Thyroid gland (tissue), 4 donors: Measurements from ENCODE around the gene COL17A1. TPM values are rescaled to one million over a fixed set of nuclear protein-coding genes. Genes with fewer than 3 reads are reported as not detected.

Source experiments
- DNase-seq, 2 donors: peaks; one replicate each; pipeline ENCODE4 v3.0.0-alpha.2; 2019
- H3K27ac ChIP-seq, 3 donors: fragments of 200-600 bp; sonication (generic); 1 replicate in 2 of 3; 2 replicates in 1 of 3; pipeline ENCODE4 v1.5.1; 2016 to 2019; ENCODE audit warnings: mild to moderate bottlenecking in 1 of 3, moderate library complexity in 1 of 3
- H3K27me3 ChIP-seq: fragments of 200-600 bp; sonication (generic); one replicate; pipeline ENCODE4 v1.5.1; 2019
- H3K36me3 ChIP-seq, 2 donors: fragments of 200-600 bp; sonication (generic); one replicate each; pipeline ENCODE4 v1.5.1; 2016 to 2019
- H3K4me1 ChIP-seq, 2 donors: fragments of 200-600 bp; sonication (generic); one replicate each; pipeline ENCODE4 v1.5.1; 2017 to 2019
- H3K4me3 ChIP-seq, 3 donors: fragments of 200-600 bp; sonication (generic); replicated peaks in 1 of 3; 1 replicate in 2 of 3; 2 replicates in 1 of 3; pipeline ENCODE4 v1.5.1; 2016; ENCODE audit warnings: mild to moderate bottlenecking in 1 of 3
- H3K9me3 ChIP-seq: fragments of 200-600 bp; sonication (generic); one replicate; pipeline ENCODE4 v1.5.1; 2017
- POLR2A ChIP-seq, 2 donors: fragments of 450-650 bp; IDR thresholded peaks; one replicate each; pipeline ENCODE4 v1.6.1; 2017; ENCODE audit warnings: antibody characterized with exemption in 2 of 2, mild to moderate bottlenecking in 2 of 2, moderate library complexity in 1 of 2
- WGBS, 2 donors: methylation state at CpG; one replicate each; pipeline ENCODE4 v1.1.5; 2017; 5-methylcytosine and 5-hydroxymethylcytosine counted together
- intact Hi-C: fragments of 100-400 bp; cut with DNase I; formaldehyde crosslinking; loops from one replicate; pipeline ENCODE4 v1.15.1; 2023
- total RNA-seq, 4 donors: library from RNA; depleted of rRNA; stranded (reverse); fragments of >200 nt; gene quantifications; one replicate each; pipeline ENCODE4 v1.2.3, GENCODE V29; 2016
- TF ChIP-seq, protein P1 (sequence below), 6 experiments: fragments of 200-600 bp in 3 of 6; fragments of 450-650 bp in 3 of 6; sonication (generic) in 3 of 6; IDR thresholded peaks; one replicate each; pipeline ENCODE4 v1.5.1; 2016 to 2019; ENCODE audit warnings: antibody characterized with exemption in 6 of 6, mild to moderate bottlenecking in 2 of 6, inconsistent platforms in 1 of 6, moderate library complexity in 1 of 6

The COL17A1 gene
- total RNA-seq, 4 donors from 2014 or later = 0.49 to 10.2 (median 2.3) TPM

DNA sequence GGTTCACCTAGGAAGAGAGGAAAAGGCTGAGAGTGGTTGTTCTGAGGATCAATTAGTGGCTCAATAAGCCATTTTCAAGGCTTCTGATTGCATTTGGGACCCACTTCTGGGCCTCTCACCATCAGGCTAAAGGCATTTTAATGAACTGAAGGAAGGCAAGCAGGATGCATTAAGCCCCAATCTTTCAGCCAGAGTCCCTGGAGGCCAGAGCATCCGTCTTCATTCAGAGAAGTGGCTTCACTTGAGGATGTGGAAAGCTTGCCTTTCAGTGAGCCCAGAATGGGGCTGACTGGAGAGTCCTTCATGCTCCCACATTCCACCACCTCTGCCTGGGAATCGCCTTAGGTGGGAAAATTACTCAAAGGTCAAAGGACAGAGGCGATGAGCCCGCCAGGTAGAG is 41.8 kb downstream of the COL17A1 start:
- H3K27me3 ChIP-seq = no peaks in the 10 kb centered on the region
- no peaks in the 10 kb centered on the region for H3K4me1 ChIP-seq
- TF ChIP-seq, protein P1, sequence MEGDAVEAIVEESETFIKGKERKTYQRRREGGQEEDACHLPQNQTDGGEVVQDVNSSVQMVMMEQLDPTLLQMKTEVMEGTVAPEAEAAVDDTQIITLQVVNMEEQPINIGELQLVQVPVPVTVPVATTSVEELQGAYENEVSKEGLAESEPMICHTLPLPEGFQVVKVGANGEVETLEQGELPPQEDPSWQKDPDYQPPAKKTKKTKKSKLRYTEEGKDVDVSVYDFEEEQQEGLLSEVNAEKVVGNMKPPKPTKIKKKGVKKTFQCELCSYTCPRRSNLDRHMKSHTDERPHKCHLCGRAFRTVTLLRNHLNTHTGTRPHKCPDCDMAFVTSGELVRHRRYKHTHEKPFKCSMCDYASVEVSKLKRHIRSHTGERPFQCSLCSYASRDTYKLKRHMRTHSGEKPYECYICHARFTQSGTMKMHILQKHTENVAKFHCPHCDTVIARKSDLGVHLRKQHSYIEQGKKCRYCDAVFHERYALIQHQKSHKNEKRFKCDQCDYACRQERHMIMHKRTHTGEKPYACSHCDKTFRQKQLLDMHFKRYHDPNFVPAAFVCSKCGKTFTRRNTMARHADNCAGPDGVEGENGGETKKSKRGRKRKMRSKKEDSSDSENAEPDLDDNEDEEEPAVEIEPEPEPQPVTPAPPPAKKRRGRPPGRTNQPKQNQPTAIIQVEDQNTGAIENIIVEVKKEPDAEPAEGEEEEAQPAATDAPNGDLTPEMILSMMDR (IDR thresholded peaks at IDR 0.05) = no peak
- TF ChIP-seq POLR2A (IDR thresholded peaks at IDR 0.05) = no peak
- no peaks in the 10 kb centered on the region for H3K36me3 ChIP-seq
- intact Hi-C loops = no loop called here
- H3K4me3 ChIP-seq = no peak overlapping the region
- no peak for DNase-seq
- 57 to 68% methylated on average over 4 of the region's 4 CpGs for WGBS, 2 donors
- H3K27ac ChIP-seq = no peak overlapping the region
- H3K9me3 ChIP-seq = no peaks in the 10 kb centered on the region

DNA sequence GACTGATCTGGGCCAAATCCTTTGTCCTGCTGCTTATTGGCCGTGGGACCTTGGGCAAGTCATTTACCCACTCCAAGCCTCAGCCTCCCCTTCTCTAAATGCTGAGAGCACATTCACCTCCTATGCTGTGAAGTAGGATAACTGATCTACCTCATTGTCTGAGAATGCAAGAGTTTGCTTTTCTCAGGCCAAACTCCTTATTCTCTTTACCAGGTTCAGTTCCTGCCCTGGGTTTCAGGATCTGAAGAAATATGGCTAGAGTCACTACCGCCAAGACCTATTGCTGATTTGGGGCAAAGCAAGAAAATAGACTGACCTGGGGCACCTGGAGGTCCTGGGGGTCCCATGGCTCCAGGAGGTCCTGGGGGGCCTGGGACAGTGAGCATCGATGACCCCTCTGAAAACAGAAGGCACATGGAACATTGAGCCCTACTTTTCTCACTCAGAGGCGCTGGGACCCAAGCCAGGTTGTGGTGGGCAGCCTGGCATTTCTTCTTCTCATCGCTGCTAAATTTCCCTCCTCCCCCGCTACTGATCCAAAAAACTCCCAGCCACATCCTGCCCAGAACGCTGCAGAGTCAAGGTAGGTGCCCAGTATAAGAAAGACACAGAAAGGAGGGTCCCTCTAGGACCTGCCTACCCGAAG is 42.4 kb downstream of the COL17A1 start:
- WGBS, 2 donors = 84 to 85% methylated on average over 8 of the region's 8 CpGs
- no peak for TF ChIP-seq POLR2A (IDR thresholded peaks at IDR 0.05)
- TF ChIP-seq, protein P1 (IDR thresholded peaks at IDR 0.05) = no peak
- Histone ChIP-seq H3K27me3 (no peaks in the 10 kb centered on the region), H3K36me3 (no peaks in the 10 kb centered on the region), H3K9me3 (no peaks in the 10 kb centered on the region), H3K4me3 (no peak overlapping the region), H3K27ac (no peak overlapping the region), H3K4me1 (no peaks in the 10 kb centered on the region)
- no peak for DNase-seq
- intact Hi-C loops = no loop called here

DNA sequence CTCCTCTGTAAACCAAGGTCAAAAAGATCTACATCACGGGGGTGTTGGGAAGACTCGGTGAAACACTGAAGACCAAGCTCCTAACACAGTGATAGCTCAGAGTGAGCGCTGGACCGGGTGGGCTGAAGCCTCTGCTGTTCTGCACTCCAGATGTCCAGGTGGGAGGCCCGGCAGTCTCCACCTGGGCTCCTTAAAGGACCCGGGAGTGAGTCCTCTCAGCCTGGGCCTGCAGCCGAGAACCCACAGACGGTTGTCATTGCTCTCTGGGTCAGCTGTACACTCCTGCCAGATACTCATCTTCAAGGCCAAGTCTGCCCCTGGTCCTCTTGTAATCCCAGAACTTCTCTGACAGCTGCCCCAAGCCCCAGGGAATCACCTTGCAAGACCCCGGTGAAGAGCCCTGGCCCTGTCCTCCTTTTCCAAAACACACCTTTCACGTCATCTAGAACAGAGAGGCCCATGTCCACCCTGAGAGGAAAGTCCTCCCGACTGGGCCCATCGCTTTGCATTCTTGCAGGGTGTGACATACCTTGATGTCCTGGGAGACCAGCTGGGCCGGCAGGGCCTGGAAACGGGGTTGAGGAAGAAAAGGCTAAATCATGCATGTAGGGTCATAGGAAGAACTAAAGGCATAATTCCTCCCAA is 43.7 kb downstream of the COL17A1 start:
- intact Hi-C loops = no loop called here
- no peaks in the 10 kb centered on the region for H3K36me3 ChIP-seq
- no peaks in the 10 kb centered on the region for H3K27me3 ChIP-seq
- H3K27ac ChIP-seq = no peak overlapping the region
- no peak for DNase-seq
- no peak overlapping the region for H3K4me3 ChIP-seq
- no peaks in the 10 kb centered on the region for H3K4me1 ChIP-seq
- H3K9me3 ChIP-seq = no peaks in the 10 kb centered on the region
- TF ChIP-seq, protein P1 (IDR thresholded peaks at IDR 0.05) = no peak
- TF ChIP-seq POLR2A (IDR thresholded peaks at IDR 0.05) = no peak
- WGBS, 2 donors = 81 to 87% methylated on average over 11 to 14 of the region's 14 CpGs

DNA sequence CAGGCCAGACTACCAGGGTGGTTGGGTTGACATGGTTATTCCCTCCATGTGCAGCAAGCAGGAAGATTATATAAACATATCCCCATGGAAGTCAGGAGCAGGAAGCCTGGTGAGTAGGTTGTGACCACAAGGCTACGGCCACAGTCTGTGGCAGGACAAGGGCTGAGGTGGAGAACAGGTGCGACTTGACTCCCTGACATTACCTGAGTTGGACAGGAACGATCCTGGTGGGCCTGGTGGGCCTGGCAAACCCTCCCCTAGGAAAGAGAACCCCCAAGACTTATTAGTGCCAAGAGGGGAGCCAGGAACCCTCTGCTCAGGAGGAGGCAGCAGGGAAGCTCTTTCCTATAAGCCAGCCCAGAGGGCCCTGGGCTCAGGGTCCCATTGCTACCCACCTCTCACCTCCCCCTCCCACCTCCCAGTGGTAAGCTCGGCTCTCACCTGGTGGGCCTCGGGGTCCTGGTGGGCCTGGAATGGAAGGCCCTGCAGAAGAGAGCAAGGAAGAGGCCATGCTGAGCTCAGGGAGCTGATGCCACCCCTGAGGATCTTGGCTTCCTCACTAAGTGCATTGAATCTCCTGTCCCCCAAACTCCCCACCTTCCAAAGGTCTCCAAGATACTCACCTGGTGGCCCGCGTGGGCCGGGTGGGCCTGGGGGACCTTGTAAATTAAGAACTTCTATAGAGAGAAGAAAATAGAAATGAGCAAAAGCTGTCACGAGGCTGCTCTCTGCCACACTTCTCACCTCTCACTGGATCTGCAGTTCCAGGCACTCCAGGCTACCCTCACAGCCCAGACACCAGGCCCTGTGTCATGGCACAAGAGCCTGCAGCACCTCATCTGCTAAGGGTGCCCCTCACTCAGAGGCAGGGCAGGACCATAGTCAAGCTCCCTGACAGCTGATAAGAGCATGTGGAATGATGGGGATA is 44.6 kb downstream of the COL17A1 start:
- no peak overlapping the region for H3K4me3 ChIP-seq

More for the DNA sequence above, 44.6 kb downstream of the COL17A1 start:
- Histone ChIP-seq H3K4me1 (no peaks in the 10 kb centered on the region), H3K36me3 (no peaks in the 10 kb centered on the region), H3K9me3 (no peaks in the 10 kb centered on the region), H3K27me3 (no peaks in the 10 kb centered on the region), H3K27ac (no peak overlapping the region)
- TF ChIP-seq, protein P1 (IDR thresholded peaks at IDR 0.05) = no peak
- TF ChIP-seq POLR2A (IDR thresholded peaks at IDR 0.05) = no peak
- intact Hi-C loops = no loop called here
- DNase-seq = no peak
- WGBS, 2 donors = 68 to 82% methylated on average over 7 to 8 of the region's 9 CpGs
